ENCODE results near the gene TRIM3. TPM values are rescaled to one million over a fixed set of nuclear protein-coding genes. Genes with fewer than 3 reads are reported as not detected.
A peak's percentile ranks its signal among the peaks of the same experiment; 100 is the strongest.

The TRIM3 gene
- total RNA-seq, 6 donors from 2014 or later, result 21.4 to 63.9 (median 28.7) TPM

GRCh38 chr11:6481924-6482275 is 8.2 kb upstream of the TRIM3 start:
- ATAC-seq (ENCODE audit: low FRiP score in 2 of 2), result peak in 1 of 2 donors; percentile 1
- peaks cover 5 to 73% (median 32%) of the 10 kb centered on the region in 4 donors for H3K36me3 ChIP-seq
- H3K27ac ChIP-seq, result peak overlapping the region; percentile 89 to 95 (median 94)
- H3K4me3 ChIP-seq, result peak overlapping the region; percentile 24 to 82 (median 76)
- no peaks in the 10 kb centered on the region for H3K9me3 ChIP-seq
- no peak for TF ChIP-seq POLR2A (IDR thresholded peaks at IDR 0.05)
- no peak for TF ChIP-seq EP300 (IDR thresholded peaks at IDR 0.05)
- no peak for TF ChIP-seq POLR2AphosphoS5 (IDR thresholded peaks at IDR 0.05)
- TF ChIP-seq CTCF (IDR thresholded peaks at IDR 0.05), result no peak
- no peaks in the 10 kb centered on the region for H3K27me3 ChIP-seq
- 0 to 3% methylated on average over 2 to 13 of the region's 13 CpGs for WGBS, 2 donors
- peak in 1 of 2 donors; percentile 34 for DNase-seq
- peaks cover 24 to 41% (median 27%) of the 10 kb centered on the region in 4 donors for H3K4me1 ChIP-seq

- Histone ChIP-seq H3K9me3 (no peaks in the 10 kb centered on the region), H3K4me3 (peak within 1 kb of the TSS; percentile 70 to 82 (median 76)), H3K27me3 (no peaks in the 10 kb centered on the region), H3K36me3 (peaks cover 5 to 72% (median 34%) of the 10 kb centered on the region in 4 donors), H3K27ac (peak within 1 kb of the TSS; percentile 89 to 95 (median 94)), H3K4me1 (peaks cover 24 to 41% (median 27%) of the 10 kb centered on the region in 4 donors)
- WGBS, 2 donors, result 0% methylated on average over 34 to 64 of the region's 66 CpGs
- TF ChIP-seq EP300 (IDR thresholded peaks at IDR 0.05) (peak in 2 of 4 donors; percentile 31 to 83), CTCF (IDR thresholded peaks at IDR 0.05) (peak in 1 of 6 experiments; percentile 8), POLR2A (IDR thresholded peaks at IDR 0.05) (peak; percentile 8 to 95 (median 84)), POLR2AphosphoS5 (IDR thresholded peaks at IDR 0.05) (peak; percentile 98 to 99)
- DNase-seq (peak; percentile 95 to 99), ATAC-seq (ENCODE audit: low FRiP score in 2 of 2) (peak; percentile 97 to 99)
Measured at GRCh38 chr11:6481012-6481923, 7.5 kb upstream of the TRIM3 start, which contains the start of the genes ARFIP2 and TIMM10B. Gene ARFIP2 (minus strand): TSS chr11:6481331. CDS start chr11:6480421, 910 bp downstream. Gene TIMM10B (plus strand): TSS chr11:6481501. CDS start chr11:6481517, 16 bp downstream.

GRCh38 chr11:6480299-6480914 is 6.7 kb upstream of the TRIM3 start:
- no peak for ATAC-seq (ENCODE audit: low FRiP score in 2 of 2)
- H3K27ac ChIP-seq, result peak overlapping the region; percentile 89 to 95 (median 94)
- H3K4me1 ChIP-seq, result peaks cover 24 to 42% (median 27%) of the 10 kb centered on the region in 4 donors
- no peaks in the 10 kb centered on the region for H3K27me3 ChIP-seq
- peak overlapping the region; percentile 70 to 82 (median 76) for H3K4me3 ChIP-seq
- TF ChIP-seq EP300 (IDR thresholded peaks at IDR 0.05) (no peak), POLR2A (IDR thresholded peaks at IDR 0.05) (no peak)
- H3K36me3 ChIP-seq, result peaks cover 5 to 63% (median 31%) of the 10 kb centered on the region in 4 donors
- no peak for DNase-seq
- no peaks in the 10 kb centered on the region for H3K9me3 ChIP-seq
- 63 to 65% methylated on average over 9 of the region's 9 CpGs for WGBS, 2 donors

GRCh38 chr11:6476571-6476970 is 2.8 kb upstream of the TRIM3 start:
- Histone ChIP-seq H3K9me3 (no peaks in the 10 kb centered on the region), H3K4me1 (peaks cover 25 to 46% (median 30%) of the 10 kb centered on the region in 4 donors), H3K27me3 (no peaks in the 10 kb centered on the region), H3K27ac (no peak overlapping the region), H3K36me3 (peaks cover 0 to 33% (median 25%) of the 10 kb centered on the region in 4 donors), H3K4me3 (no peak overlapping the region)
- WGBS, 2 donors, result 95 to 97% methylated on average over 4 of the region's 4 CpGs
- DNase-seq (no peak), ATAC-seq (ENCODE audit: low FRiP score in 2 of 2) (no peak)
- TF ChIP-seq EP300 (IDR thresholded peaks at IDR 0.05) (no peak), POLR2AphosphoS5 (IDR thresholded peaks at IDR 0.05) (no peak)

GRCh38 chr11:6475936-6476335 is 2.2 kb upstream of the TRIM3 start:
- H3K4me3 ChIP-seq, result no peak overlapping the region
- ATAC-seq (ENCODE audit: low FRiP score in 2 of 2), result no peak
- peaks cover 25 to 46% (median 30%) of the 10 kb centered on the region in 4 donors for H3K4me1 ChIP-seq
- no peaks in the 10 kb centered on the region for H3K9me3 ChIP-seq
- H3K27ac ChIP-seq, result peak overlapping the region in 1 of 4 donors; percentile 98
- H3K27me3 ChIP-seq, result no peaks in the 10 kb centered on the region
- H3K36me3 ChIP-seq, result peaks cover 0 to 33% (median 25%) of the 10 kb centered on the region in 4 donors
- 72 to 76% methylated on average over 5 of the region's 5 CpGs for WGBS, 2 donors
- no peak for DNase-seq
- no peak for TF ChIP-seq EP300 (IDR thresholded peaks at IDR 0.05)
- no peak for TF ChIP-seq CTCF (IDR thresholded peaks at IDR 0.05)
- TF ChIP-seq POLR2AphosphoS5 (IDR thresholded peaks at IDR 0.05), result no peak
- TF ChIP-seq POLR2A (IDR thresholded peaks at IDR 0.05), result no peak
